ENCODE results near the gene HCRT. TPM values are rescaled to one million over a fixed set of nuclear protein-coding genes. Genes with fewer than 3 reads are reported as not detected.
A peak's percentile ranks its signal among the peaks of the same experiment; 100 is the strongest.

HCRT gene
- total RNA-seq, 1 experiment from 2014 or later = not detected

- peak; percentile 40 for DNase-seq
- Histone ChIP-seq H3K27me3 (no peaks in the 10 kb centered on the region), H3K36me3 (peaks cover 51% of the 10 kb centered on the region), H3K9me3 (no peaks in the 10 kb centered on the region), H3K4me3 (no peak overlapping the region)
Observed at GRCh38 chr17:42135664-42136653, 49.3 kb downstream of the HCRT start.

GRCh38 chr17:42135151-42135550 lies 50.1 kb downstream of the HCRT start:
- DNase-seq = no peak
- peaks cover 58% of the 10 kb centered on the region for H3K36me3 ChIP-seq

More at GRCh38 chr17:42135151-42135550, 50.1 kb downstream of the HCRT start:
- Histone ChIP-seq H3K27me3 (no peaks in the 10 kb centered on the region), H3K9me3 (no peaks in the 10 kb centered on the region), H3K4me3 (no peak overlapping the region)

Other genes with a start within 250 kb of the HCRT start
- gene CNP, start 218.7 kb downstream of the HCRT start, total RNA-seq (2014; rRNA removed; shearing (Covaris generic); ENCODE audit: low replicate concordance) = 64.0 and 97.2 TPM in 2 replicates
- gene DNAJC7, start 168.0 kb downstream of the HCRT start, total RNA-seq (2014; rRNA removed; shearing (Covaris generic); ENCODE audit: low replicate concordance) = 121 and 123 TPM in 2 replicates
- 77.5 and 86.3 TPM in 2 replicates for gene NKIRAS2, start 165.4 kb downstream of the HCRT start, total RNA-seq (2014; rRNA removed; shearing (Covaris generic); ENCODE audit: low replicate concordance)
- gene C17orf113, start 134.9 kb downstream of the HCRT start, total RNA-seq (2014; rRNA removed; shearing (Covaris generic); ENCODE audit: low replicate concordance) = 0.05 TPM in 1 of 2 replicates, not detected in the other
- not detected in 2 replicates for gene ZNF385C, start 87.0 kb downstream of the HCRT start, total RNA-seq (2014; rRNA removed; shearing (Covaris generic); ENCODE audit: low replicate concordance)
- gene DHX58, start 72.7 kb downstream of the HCRT start, total RNA-seq (2014; rRNA removed; shearing (Covaris generic); ENCODE audit: low replicate concordance) = 1.0 and 3.2 TPM in 2 replicates
- 30.5 and 47.4 TPM in 2 replicates for gene KAT2A, start 64.1 kb downstream of the HCRT start, total RNA-seq (2014; rRNA removed; shearing (Covaris generic); ENCODE audit: low replicate concordance)
- gene HSPB9, start 62.6 kb downstream of the HCRT start, total RNA-seq (2014; rRNA removed; shearing (Covaris generic); ENCODE audit: low replicate concordance) = not detected in 2 replicates
- gene RAB5C, start 30.5 kb downstream of the HCRT start, total RNA-seq (2014; rRNA removed; shearing (Covaris generic); ENCODE audit: low replicate concordance) = 125 and 198 TPM in 2 replicates
- 0.46 TPM in 1 of 2 replicates, not detected in the other for gene KCNH4, start 4.3 kb downstream of the HCRT start, total RNA-seq (2014; rRNA removed; shearing (Covaris generic); ENCODE audit: low replicate concordance)
- gene GHDC, start 9.0 kb upstream of the HCRT start, total RNA-seq (2014; rRNA removed; shearing (Covaris generic); ENCODE audit: low replicate concordance) = 6.0 and 8.9 TPM in 2 replicates
- gene STAT5B, start 90.9 kb upstream of the HCRT start, total RNA-seq (2014; rRNA removed; shearing (Covaris generic); ENCODE audit: low replicate concordance) = 13.7 and 24.3 TPM in 2 replicates
- 4.6 and 23.0 TPM in 2 replicates for gene STAT5A, start 103.0 kb upstream of the HCRT start, total RNA-seq (2014; rRNA removed; shearing (Covaris generic); ENCODE audit: low replicate concordance)
- 59.9 and 66.2 TPM in 2 replicates for gene STAT3, start 203.0 kb upstream of the HCRT start, total RNA-seq (2014; rRNA removed; shearing (Covaris generic); ENCODE audit: low replicate concordance)
- 799 and 958 TPM in 2 replicates for gene CAVIN1, start 237.8 kb upstream of the HCRT start, total RNA-seq (2014; rRNA removed; shearing (Covaris generic); ENCODE audit: low replicate concordance)